ENCODE data around the gene SIRPD.

SIRPD gene

DNA sequence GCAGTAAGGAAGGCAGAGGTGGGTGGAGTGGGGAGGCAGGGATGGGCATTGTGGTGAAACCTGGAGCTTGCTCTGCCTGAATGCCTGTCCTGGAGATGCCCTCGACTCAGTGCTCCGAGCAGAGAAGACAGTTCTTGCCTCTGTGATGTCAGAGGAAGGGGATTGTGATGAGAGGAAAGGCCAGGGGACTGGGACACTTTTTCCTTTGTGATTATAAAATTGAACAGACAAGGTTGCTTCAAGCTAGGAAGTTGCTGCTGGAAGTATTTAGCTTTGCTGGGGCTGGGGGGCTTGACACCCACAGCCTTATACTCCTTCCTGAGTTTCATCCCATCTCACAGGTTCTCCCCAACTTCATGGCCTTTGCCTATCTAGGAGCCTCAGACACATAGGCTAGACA lies at the start of gene SIRPD:
SIRPD (minus strand) TSS at position 101 of the 400 bp plus-strand sequence; CDS start at position 49, 52 bp downstream.
- TF ChIP-seq, protein P1, sequence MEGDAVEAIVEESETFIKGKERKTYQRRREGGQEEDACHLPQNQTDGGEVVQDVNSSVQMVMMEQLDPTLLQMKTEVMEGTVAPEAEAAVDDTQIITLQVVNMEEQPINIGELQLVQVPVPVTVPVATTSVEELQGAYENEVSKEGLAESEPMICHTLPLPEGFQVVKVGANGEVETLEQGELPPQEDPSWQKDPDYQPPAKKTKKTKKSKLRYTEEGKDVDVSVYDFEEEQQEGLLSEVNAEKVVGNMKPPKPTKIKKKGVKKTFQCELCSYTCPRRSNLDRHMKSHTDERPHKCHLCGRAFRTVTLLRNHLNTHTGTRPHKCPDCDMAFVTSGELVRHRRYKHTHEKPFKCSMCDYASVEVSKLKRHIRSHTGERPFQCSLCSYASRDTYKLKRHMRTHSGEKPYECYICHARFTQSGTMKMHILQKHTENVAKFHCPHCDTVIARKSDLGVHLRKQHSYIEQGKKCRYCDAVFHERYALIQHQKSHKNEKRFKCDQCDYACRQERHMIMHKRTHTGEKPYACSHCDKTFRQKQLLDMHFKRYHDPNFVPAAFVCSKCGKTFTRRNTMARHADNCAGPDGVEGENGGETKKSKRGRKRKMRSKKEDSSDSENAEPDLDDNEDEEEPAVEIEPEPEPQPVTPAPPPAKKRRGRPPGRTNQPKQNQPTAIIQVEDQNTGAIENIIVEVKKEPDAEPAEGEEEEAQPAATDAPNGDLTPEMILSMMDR (IDR thresholded peaks at IDR 0.05; ENCODE audit: low read depth, low read length, missing control alignments), result no peak
- Histone ChIP-seq H3K4me3 (ENCODE audit: low read depth, low read length) (no peak within 1 kb of the TSS), H3K27me3 (replicated peaks) (no peaks in the 10 kb centered on the region), H3K36me3 (replicated peaks) (no peaks in the 10 kb centered on the region), H3K27ac (no peak within 1 kb of the TSS)
- DNase-seq, result no peak
- in situ Hi-C loops (cut with HindIII; ENCODE audit: low pct_ligation_motif_present, low sequenced_read_pairs), result no loop called here

DNA sequence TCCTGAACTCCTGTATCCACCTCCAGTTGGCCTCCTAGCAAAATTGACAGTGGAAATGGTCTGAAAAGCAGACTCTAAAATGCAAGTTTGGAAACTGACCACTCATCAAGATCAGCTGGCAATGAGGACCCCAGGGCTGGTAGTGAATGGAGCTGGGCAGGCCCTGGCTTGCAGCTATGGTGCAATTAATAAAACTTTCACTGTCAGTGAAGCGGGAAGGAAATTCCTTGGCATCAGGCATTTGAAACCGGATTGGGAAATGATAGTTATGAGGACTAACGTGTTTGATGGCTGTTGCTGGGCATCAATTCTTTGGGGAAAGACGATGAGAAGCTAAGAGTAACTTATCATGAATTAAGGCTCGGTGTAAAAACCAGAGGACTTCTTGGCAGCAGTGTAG lies 43.2 kb upstream of the SIRPD start:
- H3K36me3 ChIP-seq (replicated peaks), result no peaks in the 10 kb centered on the region
- H3K27ac ChIP-seq, result no peak overlapping the region
- in situ Hi-C loops (cut with HindIII; ENCODE audit: low pct_ligation_motif_present, low sequenced_read_pairs), result no loop called here
- H3K4me3 ChIP-seq (ENCODE audit: low read depth, low read length), result no peak overlapping the region
- no peak for DNase-seq
- no peaks in the 10 kb centered on the region for H3K27me3 ChIP-seq (replicated peaks)
- TF ChIP-seq, protein P1 (IDR thresholded peaks at IDR 0.05; ENCODE audit: low read depth, low read length, missing control alignments), result no peak

DNA sequence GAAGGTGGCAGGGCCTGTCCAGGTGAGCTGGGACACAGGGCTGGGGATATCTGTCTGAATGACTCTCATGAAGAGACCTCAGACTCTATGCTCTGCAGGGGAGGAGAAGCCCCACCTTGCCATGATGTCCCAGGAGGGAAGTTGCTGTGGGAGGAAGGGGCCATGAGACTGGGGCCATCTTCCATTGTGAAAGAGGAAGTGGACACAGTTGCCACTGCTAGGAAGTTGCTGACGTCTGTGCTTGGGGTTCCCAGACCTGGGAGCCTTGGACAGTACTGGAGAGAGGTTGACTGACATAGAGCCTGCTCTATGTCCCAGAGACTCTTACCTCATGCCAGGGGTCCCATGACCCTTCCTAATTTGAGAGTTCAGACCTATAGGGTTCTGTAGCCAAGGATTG lies 37.8 kb upstream of the SIRPD start:
- in situ Hi-C loops (cut with HindIII; ENCODE audit: low pct_ligation_motif_present, low sequenced_read_pairs), result no loop called here
- no peaks in the 10 kb centered on the region for H3K36me3 ChIP-seq (replicated peaks)
- no peaks in the 10 kb centered on the region for H3K27me3 ChIP-seq (replicated peaks)
- no peak for DNase-seq
- TF ChIP-seq, protein P1 (IDR thresholded peaks at IDR 0.05; ENCODE audit: low read depth, low read length, missing control alignments), result no peak
- H3K27ac ChIP-seq, result no peak overlapping the region
- no peak overlapping the region for H3K4me3 ChIP-seq (ENCODE audit: low read depth, low read length)

DNA sequence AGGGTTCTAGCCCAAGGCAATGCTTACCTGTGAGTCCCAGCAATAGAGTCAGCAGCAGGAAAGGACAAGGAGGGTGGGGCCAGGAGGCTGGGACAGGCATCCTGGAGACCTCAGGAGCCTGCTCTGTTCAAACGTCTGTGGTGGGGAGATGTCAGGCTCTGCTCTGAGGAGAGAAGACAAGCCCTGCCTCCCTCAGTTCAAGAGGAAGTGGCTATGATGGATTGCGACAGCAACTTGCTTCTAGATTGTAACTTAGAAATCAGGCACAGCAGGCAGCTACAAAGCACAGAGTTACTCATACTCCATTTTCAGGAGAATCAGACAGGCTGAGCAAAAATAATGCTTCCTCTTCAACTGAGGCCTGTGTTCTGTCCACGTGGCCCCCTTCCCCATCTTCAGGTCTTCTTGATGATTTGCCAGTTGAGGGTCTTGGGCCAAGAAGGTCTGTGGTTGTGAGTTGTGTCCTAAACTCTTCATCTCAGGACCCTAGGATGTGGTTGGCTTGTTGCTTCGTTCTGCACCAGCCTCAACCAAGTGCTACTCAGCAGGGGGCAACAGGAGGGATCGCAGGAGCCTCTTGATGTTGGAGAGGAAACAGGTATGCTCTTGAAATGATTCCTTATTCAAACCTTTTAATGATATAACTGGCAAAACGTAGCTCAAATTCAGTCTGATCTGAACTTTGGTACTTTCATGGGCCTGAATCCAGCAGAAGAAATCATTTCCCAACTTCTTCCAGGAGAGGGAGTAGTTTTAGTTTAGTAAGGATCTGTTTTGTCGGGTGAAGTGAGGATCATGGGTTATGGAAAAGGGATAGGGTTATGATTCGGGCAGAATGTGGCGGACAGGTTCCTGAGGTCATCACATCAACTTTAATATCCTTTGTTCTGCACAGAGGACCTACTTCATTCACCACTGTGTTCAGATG lies 31.3 kb upstream of the SIRPD start:
- in situ Hi-C loops (cut with HindIII; ENCODE audit: low pct_ligation_motif_present, low sequenced_read_pairs), result no loop called here
- H3K27ac ChIP-seq, result no peak overlapping the region

DNA sequence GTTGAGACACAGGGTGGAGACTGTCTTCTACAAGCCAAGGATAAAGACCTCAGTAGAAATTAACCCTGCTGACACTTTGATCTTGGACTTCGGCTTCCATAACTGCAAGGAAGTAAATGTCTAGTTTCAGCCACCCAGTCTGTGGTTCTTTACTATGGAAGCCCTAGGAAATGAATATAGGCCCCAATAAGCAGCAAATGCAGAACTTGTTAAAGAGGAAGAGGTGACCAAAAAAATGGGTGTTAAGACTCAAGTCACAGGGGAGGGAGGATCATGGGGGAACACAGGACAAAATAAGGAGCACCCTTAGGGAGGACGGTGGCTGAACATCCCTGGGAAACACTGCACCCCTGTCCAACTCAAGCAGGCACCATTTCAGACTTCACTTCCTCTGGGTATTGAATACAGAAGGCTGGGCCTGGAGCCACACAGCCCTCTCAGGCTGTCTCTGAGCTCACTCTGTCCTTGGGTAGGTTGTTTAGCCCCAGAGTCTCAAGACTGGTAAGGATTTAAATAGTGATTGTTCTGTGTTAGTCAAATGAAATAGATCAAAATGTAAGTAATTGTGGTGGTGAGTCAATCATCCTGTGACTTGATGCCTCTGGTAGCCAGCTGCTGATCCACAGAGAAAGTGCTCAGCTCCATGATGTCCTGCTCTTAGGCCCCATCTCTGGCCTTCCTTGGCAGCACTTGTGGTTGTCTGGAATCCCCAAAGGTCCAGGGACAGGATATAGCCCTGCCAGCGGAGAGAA lies 30.5 kb upstream of the SIRPD start:
- DNase-seq, result no peak
- H3K27me3 ChIP-seq (replicated peaks), result no peaks in the 10 kb centered on the region
- no peak overlapping the region for H3K4me3 ChIP-seq (ENCODE audit: low read depth, low read length)
- in situ Hi-C loops (cut with HindIII; ENCODE audit: low pct_ligation_motif_present, low sequenced_read_pairs), result no loop called here
- H3K36me3 ChIP-seq (replicated peaks), result no peaks in the 10 kb centered on the region
- TF ChIP-seq, protein P1 (IDR thresholded peaks at IDR 0.05; ENCODE audit: low read depth, low read length, missing control alignments), result no peak
- H3K27ac ChIP-seq, result no peak overlapping the region

More for the DNA sequence above, 31.3 kb upstream of the SIRPD start:
- Histone ChIP-seq H3K36me3 (replicated peaks) (no peaks in the 10 kb centered on the region), H3K27me3 (replicated peaks) (no peaks in the 10 kb centered on the region), H3K4me3 (ENCODE audit: low read depth, low read length) (no peak overlapping the region)
- DNase-seq, result no peak
- TF ChIP-seq, protein P1 (IDR thresholded peaks at IDR 0.05; ENCODE audit: low read depth, low read length, missing control alignments), result no peak

Data from brain microvascular endothelial cell (primary cell).